Posterior cingulate gyrus (tissue), 11 donors: Measurements from ENCODE around the gene NUMB.
"Not testable (repeated sequence)": the region's sequence is repeated elsewhere in the genome, so short reads cannot be mapped to it uniquely, and the experiment has no call there.

Experiments used
- DNase-seq, 10 donors: peaks; one replicate each; pipeline versions ENCODE4 v3.0.0 to v3.0.0-alpha.2; 2020 to 2021; ENCODE audit warnings: mixed read lengths in 3 of 10
- intact Hi-C: fragments of 100-400 bp; cut with DNase I; formaldehyde crosslinking; loops from one replicate; pipeline ENCODE4 v1.15.1; 2023

NUMB gene

GRCh38 chr14:73309207-73309606 lies 149.1 kb downstream of the NUMB start:
- intact Hi-C loops, DNase-seq: not testable (repeated sequence)

GRCh38 chr14:73307261-73307660 lies 151.1 kb downstream of the NUMB start:
- DNase-seq, result no peak
- intact Hi-C loops, result no loop called here

- DNase-seq, result no peak
- intact Hi-C loops, result no loop called here
These were observed 152.8 kb downstream of the NUMB start for GRCh38 chr14:73305499-73305898.

- no peak for DNase-seq
- intact Hi-C loops, result loop anchor here (1.0 kb wide), 1 partner anchor 177 kb away; no protein-coding TSS in a partner anchor
These were observed 163.0 kb downstream of the NUMB start for GRCh38 chr14:73295198-73295796.

- intact Hi-C loops, result no loop called here
- no peak for DNase-seq
These were observed 164.3 kb downstream of the NUMB start for GRCh38 chr14:73293782-73294781.

GRCh38 chr14:73290279-73290678 lies 168.1 kb downstream of the NUMB start:
- no peak for DNase-seq
- intact Hi-C loops, result no loop called here

GRCh38 chr14:73289729-73290128 lies 168.6 kb downstream of the NUMB start:
- peak in 1 of 10 donors; percentile 4 for DNase-seq
- intact Hi-C loops, result loop anchor here (10.0 kb wide), 1 partner anchor 235 kb away; the partner anchor contains the start of gene RBM25

GRCh38 chr14:73289308-73289707 lies 169.0 kb downstream of the NUMB start:
- intact Hi-C loops, result loop anchor here (10.0 kb wide), 1 partner anchor 235 kb away; the partner anchor contains the start of gene RBM25

GRCh38 chr14:73287071-73287470 lies 171.3 kb downstream of the NUMB start:
- peak in 1 of 10 donors; percentile 29 for DNase-seq
- intact Hi-C loops, result loop anchor here (10.0 kb wide), 1 partner anchor 232 kb away; the partner anchor contains the start of gene RBM25

More at GRCh38 chr14:73289308-73289707, 169.0 kb downstream of the NUMB start:
- peak in 1 of 10 donors; percentile 55 for DNase-seq

GRCh38 chr14:73286598-73286997 lies 171.7 kb downstream of the NUMB start:
- intact Hi-C loops, result loop anchor here (10.0 kb wide), 1 partner anchor 232 kb away; the partner anchor contains the start of gene RBM25
- DNase-seq, result no peak

GRCh38 chr14:73285979-73286378 lies 172.4 kb downstream of the NUMB start:
- DNase-seq, result peak in 1 of 10 donors; percentile 1
- intact Hi-C loops, result loop anchor here (10.0 kb wide), 1 partner anchor 231 kb away; the partner anchor contains the start of gene RBM25

GRCh38 chr14:73283608-73284379 lies 174.6 kb downstream of the NUMB start:
- DNase-seq, result peak in 3 of 10 donors; percentile 26 to 84 (median 42)
- intact Hi-C loops, result loop anchor here (5.0 to 10.0 kb wide), 2 partner anchors 111 to 229 kb away; partner anchors contain the start of gene RBM25

- intact Hi-C loops, result loop anchor here (5.0 to 10.0 kb wide), 2 partner anchors 109 to 226 kb away; partner anchors contain the start of gene RBM25
- peak in 1 of 10 donors; percentile 48 for DNase-seq
These were observed 177.4 kb downstream of the NUMB start for GRCh38 chr14:73280903-73281302.

- DNase-seq, result no peak
- intact Hi-C loops, result no loop called here
These were observed 181.0 kb downstream of the NUMB start for GRCh38 chr14:73277376-73277775.

GRCh38 chr14:73276836-73277235 lies 181.5 kb downstream of the NUMB start:
- peak in 2 of 10 donors; percentile 25 to 43 for DNase-seq
- intact Hi-C loops, result no loop called here

- no peak for DNase-seq
- intact Hi-C loops, result no loop called here
These were observed 184.5 kb downstream of the NUMB start for GRCh38 chr14:73273799-73274198.

GRCh38 chr14:73272393-73272792 lies 186.0 kb downstream of the NUMB start:
- intact Hi-C loops, result no loop called here
- peak in 1 of 10 donors; percentile 64 for DNase-seq

- peak in 6 of 10 donors; percentile 9 to 88 (median 54) for DNase-seq
- intact Hi-C loops, result no loop called here
These were observed 188.4 kb downstream of the NUMB start for GRCh38 chr14:73269729-73270531.

GRCh38 chr14:73267474-73267873 lies 190.9 kb downstream of the NUMB start:
- intact Hi-C loops, result no loop called here
- peak in 1 of 10 donors; percentile 61 for DNase-seq
